Urinary bladder (tissue), 4 donors: ENCODE data around the gene NEAT1. TPM values are rescaled to one million over a fixed set of nuclear protein-coding genes. Genes with fewer than 3 reads are reported as not detected.

ENCODE experiments used
- DNase-seq: peaks from one replicate; pipeline ENCODE4 v3.0.0-alpha.2; 2015; ENCODE audit errors: extremely low spot score
- H3K27ac ChIP-seq: one replicate; pipeline ENCODE4 v1.5.1; 2013; ENCODE audit warnings: low read depth, mild to moderate bottlenecking, moderate library complexity
- H3K36me3 ChIP-seq: one replicate; pipeline ENCODE4 v1.6.1; 2013; ENCODE audit warnings: mild to moderate bottlenecking, moderate library complexity; ENCODE audit not compliant: insufficient read depth
- H3K4me1 ChIP-seq: one replicate; pipeline ENCODE4 v1.6.1; 2013; ENCODE audit warnings: mild to moderate bottlenecking, moderate library complexity; ENCODE audit not compliant: insufficient read depth
- H3K4me3 ChIP-seq: one replicate; pipeline ENCODE4 v1.5.1; 2013; ENCODE audit warnings: low read depth, low read length
- WGBS: extraction: QIAGEN DNeasy Blood & Tissue Kit; methylation state at CpG from one replicate; pipeline ENCODE4 v1.1.7; 2013; 5-methylcytosine and 5-hydroxymethylcytosine counted together
- polyA plus RNA-seq: library from polyadenylated mRNA; stranded (reverse); fragments of 200-250 nt; gene quantifications from one replicate; pipeline ENCODE4 v1.2.3, GENCODE V29; 2013
- total RNA-seq: library from RNA; depleted of rRNA; stranded (reverse); fragments of >200 nt; gene quantifications from one replicate; pipeline ENCODE4 v1.2.3, GENCODE V29; 2014
- donor health status: healthy with polysubstance abuse.
- donor health status: healthy.

NEAT1 gene
- total and polyA plus RNA-seq, 2 donors = 104 to 450 TPM

DNA sequence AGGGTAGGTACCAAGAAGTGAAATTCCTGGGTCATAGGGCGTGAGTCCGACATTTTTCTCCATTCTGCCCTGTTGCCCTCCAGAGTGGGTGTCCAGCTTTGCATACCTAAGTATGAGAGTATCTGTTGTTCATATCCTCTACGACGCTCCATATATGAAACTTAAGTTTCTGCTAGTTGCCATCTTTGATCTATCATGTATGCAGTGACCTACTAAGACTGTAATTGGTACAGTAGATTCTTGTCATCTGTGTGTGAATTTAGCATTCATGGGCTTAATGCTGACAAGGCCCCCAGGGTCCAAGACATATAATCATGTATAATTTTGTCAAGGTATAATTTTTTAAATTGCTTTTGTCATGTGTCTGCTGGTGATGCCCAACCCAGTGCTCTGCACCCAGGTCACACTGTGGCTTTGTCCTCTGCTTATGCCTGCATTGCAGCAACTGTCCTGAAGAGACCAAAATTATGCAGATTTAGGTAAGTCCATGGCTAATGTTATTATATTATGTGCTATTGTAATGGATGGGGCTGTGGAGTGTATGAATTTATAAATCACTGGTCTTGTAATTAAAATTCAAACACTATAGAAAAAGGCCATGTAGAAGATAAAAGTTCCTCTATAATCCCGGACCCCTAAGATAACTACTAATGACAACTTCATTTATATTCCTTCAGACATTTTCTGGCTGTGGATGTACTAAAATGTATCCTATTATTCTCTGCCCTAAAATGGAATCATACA, 12.2 kb downstream of the NEAT1 start:
- no peak overlapping the region for H3K4me3 ChIP-seq
- H3K4me1 ChIP-seq = no peaks in the 10 kb centered on the region
- no peak overlapping the region for H3K27ac ChIP-seq
- no peaks in the 10 kb centered on the region for H3K36me3 ChIP-seq
- 93% methylated on average over 5 of the region's 5 CpGs for WGBS
- no peak for DNase-seq

DNA sequence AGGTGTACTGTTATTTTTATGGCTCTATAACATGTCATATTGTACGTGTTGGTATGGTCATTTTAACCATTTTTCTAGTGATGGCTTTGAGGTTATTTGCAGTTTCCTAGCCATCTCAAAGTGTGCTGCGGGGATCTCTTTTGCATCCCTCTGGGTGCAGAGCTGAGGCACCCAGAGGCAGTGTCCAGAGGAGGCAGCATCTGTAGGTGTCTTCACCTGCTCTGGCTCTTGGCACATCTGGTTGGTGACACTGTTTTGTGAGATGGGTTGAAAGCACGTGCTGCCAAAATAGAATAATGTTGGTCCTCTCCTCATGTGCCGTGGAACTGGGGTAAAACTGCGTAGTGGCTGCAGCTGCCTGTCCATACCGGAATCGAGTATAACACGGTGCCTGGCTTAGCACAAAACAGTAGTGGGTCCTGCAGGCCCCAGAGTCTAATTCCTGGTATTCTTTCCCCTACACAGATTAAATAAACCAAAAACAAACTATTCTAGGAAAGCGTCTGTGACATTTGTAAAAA, 12.9 kb downstream of the NEAT1 start:
- no peaks in the 10 kb centered on the region for H3K36me3 ChIP-seq
- H3K4me3 ChIP-seq = no peak overlapping the region
- WGBS = 84% methylated on average over 9 of the region's 9 CpGs
- no peaks in the 10 kb centered on the region for H3K4me1 ChIP-seq
- no peak for DNase-seq
- no peak overlapping the region for H3K27ac ChIP-seq

DNA sequence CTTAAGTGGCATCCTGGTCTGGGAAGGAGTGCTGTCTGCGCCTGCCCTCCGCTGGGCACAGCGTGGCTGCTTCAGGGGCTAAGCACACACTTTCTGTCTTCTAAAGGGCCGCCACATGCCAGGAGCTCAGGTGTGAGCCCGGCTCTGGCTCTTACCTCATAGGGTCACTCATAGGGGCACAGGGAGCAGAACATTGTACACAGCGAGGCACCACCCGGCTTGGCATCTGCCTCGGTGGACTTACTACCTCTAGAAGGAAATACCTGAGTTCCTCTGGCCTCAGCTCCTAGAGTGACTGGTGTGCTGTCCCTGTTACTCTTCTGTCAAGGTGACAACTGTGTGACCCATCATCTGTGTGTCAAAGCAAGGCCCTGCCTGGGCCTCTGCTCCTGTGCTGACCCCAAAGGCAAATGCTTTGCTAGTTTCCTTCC, 13.4 kb downstream of the NEAT1 start:
- 82% methylated on average over 8 of the region's 8 CpGs for WGBS
- Histone ChIP-seq H3K4me1 (no peaks in the 10 kb centered on the region), H3K4me3 (no peak overlapping the region), H3K36me3 (no peaks in the 10 kb centered on the region), H3K27ac (no peak overlapping the region)
- no peak for DNase-seq

DNA sequence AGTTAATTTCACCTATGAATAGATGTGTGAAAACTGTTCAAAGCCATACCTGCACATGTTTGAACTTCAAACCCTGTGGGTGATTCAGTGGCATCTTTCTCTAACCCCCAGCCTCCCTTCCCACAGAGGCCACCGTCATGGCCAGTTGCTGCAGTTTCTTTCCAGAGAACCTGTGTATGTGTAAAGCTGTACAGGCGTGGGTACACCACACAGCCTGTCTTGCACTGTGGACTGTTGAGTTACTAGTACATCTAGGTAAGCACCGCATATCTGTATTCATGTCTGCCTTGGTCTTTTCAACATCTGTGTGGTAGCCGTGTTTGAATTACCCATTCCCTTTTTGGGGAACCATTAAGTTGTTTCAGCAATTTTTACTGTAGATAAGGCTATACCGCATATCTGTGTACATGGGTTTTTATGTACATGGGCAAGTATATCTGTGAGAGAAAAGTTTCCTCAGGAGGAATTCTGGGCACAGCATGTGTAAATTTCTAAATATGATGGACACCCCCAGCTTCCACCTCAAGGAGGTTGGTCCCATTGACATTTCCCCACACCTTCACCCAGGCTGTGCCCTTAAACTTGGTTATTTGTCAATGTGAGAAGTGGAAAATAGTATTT, 13.9 kb downstream of the NEAT1 start:
- no peaks in the 10 kb centered on the region for H3K4me1 ChIP-seq
- DNase-seq = no peak
- no peak overlapping the region for H3K27ac ChIP-seq
- H3K4me3 ChIP-seq = no peak overlapping the region
- no peaks in the 10 kb centered on the region for H3K36me3 ChIP-seq
- WGBS = 90% methylated on average over 5 of the region's 5 CpGs

DNA sequence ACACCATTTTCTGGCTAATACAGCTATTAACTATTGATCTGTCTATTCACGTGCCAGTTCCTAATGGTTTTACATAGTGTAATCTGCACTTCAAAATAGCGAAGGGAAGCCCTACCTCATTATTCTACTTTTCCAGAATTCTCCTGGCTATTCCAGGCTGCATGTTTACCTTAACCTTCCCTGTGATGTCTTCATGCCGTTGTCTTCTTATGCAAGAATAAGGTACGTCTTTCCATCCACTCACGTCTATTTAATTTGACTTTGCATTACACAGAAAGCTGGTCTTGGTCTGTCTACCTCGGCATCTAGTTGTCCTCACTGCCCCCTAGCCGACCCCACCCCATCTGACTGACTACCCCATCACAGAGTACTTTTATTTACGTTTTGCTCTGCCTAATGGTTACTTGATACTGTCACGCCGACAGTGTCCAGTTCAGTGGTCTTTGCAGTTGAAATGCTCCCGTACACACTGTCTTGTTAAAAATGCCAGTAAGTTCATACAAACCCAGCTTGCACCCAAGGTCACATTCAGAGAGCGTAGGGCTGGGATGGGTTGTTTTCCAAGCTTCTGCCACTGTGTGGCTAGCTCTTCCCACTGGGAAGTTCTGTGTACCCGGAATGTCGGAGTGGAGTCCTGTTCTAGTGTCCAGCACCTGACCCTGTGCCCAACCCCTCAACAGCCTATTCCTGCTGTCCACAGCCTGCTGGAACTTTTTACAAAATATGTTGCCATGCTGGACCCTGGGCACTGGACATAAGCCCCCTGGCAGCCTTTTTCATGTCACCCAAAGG, 15.0 kb downstream of the NEAT1 start:
- WGBS = 78% methylated on average over 14 of the region's 14 CpGs
- Histone ChIP-seq H3K4me3 (no peak overlapping the region), H3K36me3 (no peaks in the 10 kb centered on the region), H3K27ac (no peak overlapping the region), H3K4me1 (no peaks in the 10 kb centered on the region)
- no peak for DNase-seq

DNA sequence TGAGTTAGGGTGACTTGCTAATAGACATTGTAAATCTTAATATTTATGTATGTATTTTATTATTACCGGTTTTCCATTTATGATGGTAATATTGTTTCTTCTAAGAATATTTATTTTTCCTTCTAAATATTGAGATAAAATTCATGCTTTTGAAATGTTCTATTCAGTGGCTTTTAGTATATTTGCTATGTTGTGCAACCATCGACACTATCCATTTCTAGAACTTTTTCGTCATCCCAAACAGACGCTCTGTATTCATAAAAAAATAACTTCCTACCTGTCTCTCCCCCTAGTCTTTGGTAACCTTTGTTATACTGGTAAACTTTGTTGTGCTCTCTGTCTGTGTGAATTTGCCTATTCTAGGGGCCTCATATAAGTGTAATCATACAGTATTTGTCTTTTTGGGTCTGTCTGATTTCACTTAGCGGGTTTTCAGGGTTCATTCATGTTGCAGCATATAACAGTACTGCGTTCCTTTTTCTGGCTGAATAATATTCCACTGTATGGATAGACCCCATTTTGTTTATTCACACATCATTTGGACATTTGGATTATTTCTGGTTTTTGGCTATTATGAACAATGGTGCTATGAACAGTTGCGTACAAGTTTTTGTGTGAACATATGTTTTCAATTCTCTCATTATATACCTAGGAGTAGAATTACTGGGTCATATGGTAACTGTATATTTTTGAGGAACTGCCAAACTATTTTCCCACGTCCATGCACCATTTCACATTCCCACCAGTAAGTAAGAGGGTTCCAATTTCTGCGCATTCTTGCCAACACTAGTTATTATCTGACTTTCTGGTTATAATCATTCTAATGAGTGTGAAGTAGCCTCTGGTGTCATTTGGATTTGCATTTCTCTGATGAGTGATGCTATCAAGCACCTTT, 15.9 kb downstream of the NEAT1 start:
- no peaks in the 10 kb centered on the region for H3K36me3 ChIP-seq
- H3K4me1 ChIP-seq = no peaks in the 10 kb centered on the region
- H3K27ac ChIP-seq = no peak overlapping the region
- no peak overlapping the region for H3K4me3 ChIP-seq
- WGBS = 91% methylated on average over 9 of the region's 9 CpGs
- no peak for DNase-seq

DNA sequence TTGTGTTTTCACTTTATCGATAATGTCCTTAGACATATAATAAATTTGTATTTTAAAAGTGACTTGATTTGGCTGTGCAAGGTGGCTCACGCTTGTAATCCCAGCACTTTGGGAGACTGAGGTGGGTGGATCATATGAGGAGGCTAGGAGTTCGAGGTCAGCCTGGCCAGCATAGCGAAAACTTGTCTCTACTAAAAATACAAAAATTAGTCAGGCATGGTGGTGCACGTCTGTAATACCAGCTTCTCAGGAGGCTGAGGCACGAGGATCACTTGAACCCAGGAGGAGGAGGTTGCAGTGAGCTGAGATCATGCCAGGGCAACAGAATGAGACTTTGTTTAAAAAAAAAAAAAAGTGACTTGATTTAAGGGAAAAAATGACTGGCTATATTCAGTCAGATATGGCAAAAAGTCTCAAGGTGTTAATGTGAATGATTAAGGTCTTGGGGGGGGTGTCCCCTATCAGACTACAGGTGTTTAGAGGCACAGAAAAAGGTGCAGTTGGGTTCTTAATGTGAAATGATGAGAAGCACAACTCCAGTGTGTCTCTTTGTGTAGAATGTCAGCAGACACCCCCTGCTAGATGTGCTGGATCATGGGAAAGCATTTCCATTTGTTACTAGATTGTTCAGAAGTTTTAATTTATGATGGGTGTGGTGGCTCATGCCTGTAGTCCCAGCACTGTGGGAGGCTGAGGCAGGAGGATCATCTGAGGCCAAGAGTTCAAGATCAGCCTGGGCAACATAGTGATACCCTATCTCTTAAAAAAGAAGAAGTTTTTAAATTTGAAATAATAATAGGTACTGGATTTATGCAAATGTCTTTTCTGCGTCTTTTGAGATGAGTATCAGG, 17.0 kb downstream of the NEAT1 start:
- Histone ChIP-seq H3K4me1 (no peaks in the 10 kb centered on the region), H3K27ac (no peak overlapping the region), H3K36me3 (peaks cover 3% of the 10 kb centered on the region), H3K4me3 (no peak overlapping the region)
- DNase-seq = no peak
- 91% methylated on average over 7 of the region's 7 CpGs for WGBS

DNA sequence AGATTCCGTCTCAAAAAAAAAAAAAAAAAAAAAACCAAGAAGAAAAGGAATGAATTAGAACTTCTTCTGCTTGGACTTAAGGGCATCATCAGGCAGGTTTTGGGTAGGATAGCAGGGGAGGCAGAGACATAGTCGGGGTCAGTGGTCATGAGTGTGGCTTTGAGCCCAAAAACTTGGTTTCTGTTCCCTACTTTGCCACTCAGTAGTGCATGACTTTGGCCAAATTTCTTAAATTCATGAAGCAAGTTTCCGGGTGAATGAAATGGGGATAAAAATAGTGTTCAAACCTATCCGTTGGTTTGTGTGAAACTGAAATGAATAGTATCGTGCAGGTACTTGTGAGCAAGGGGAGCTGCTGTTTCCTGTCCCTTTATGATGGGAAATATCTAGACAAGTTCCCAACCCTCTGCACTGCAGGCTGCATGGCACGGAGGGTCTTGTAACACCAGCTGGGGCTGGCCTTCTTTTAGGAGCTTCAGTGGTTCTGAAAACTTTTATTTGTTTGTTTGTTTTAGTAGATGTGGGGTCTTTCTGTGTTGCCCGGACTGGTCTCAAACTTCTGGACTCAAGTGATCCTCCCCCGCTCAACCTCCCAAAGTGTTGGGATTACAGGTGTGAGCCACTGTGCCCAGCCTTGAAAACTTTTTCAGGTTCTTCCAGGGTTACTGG, 18.4 kb downstream of the NEAT1 start:
- Histone ChIP-seq H3K4me3 (no peak overlapping the region), H3K27ac (no peak overlapping the region), H3K36me3 (peaks cover 4% of the 10 kb centered on the region), H3K4me1 (no peaks in the 10 kb centered on the region)
- no peak for DNase-seq
- WGBS = 83% methylated on average over 8 of the region's 8 CpGs

DNA sequence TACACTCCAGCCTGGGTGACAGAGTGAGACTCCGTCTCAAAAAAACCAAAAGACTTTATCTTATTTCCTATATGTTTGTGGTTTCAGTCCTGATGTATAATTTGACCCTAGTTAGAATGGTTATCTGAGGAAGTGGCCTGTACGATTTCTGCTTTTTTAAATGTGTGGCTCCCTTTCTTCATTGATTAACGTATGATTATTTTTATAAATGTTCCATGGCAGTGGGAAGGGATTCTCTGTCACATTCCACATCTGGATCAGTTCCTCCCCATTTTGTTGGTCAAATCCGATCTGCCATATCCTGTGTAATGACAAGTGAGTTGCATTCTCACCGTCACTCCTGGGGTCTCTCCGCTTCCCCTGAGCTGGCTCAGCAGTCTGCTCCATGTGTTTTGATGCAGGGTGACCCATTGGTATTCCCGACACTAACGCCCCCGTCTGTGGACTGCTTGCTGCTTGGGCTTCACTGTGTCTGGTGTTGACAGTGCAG, 20.3 kb downstream of the NEAT1 start:
- WGBS = 69% methylated on average over 9 of the region's 9 CpGs
- no peaks in the 10 kb centered on the region for H3K4me1 ChIP-seq
- H3K4me3 ChIP-seq = no peak overlapping the region
- no peak overlapping the region for H3K27ac ChIP-seq
- DNase-seq = no peak
- H3K36me3 ChIP-seq = peaks cover 4% of the 10 kb centered on the region

DNA sequence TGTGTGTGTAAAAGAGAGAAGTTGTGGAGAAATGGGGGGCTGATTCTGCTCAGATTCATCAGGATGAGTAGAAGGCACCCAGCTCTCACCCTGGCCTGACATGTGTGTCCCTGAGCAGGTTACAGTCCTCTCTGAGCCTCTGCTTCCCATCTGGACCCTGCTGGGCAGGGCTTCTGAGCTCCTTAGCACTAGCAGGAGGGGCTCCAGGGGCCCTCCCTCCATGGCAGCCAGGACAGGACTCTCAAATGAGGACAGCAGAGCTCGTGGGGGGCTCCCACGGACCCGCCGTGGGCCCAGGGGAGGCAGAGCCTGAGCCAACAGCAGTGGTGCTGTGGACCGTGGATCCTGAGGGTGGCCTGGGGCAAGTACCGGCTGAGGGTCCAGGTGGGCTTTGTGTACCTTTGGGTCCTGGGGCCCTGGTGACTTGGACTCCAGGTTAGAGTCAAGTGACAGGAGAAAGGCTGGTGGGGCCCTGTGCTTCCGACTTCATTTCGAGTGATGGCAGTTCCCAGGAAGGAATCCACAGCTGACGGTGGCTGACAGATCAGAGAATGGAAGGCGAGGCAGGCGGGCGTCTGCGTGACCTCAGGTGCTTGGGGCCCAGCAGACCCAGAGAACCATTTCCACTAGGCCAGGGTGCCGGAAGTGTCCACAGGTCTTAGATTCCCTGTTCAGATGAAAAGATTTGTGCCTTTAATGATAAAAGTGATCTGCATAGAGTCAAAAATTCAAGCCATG, 21.9 kb downstream of the NEAT1 start:
- H3K27ac ChIP-seq = no peak overlapping the region
- H3K36me3 ChIP-seq = peaks cover 4% of the 10 kb centered on the region
- WGBS = 86% methylated on average over 14 of the region's 14 CpGs
- no peak for DNase-seq
- H3K4me1 ChIP-seq = no peaks in the 10 kb centered on the region
- no peak overlapping the region for H3K4me3 ChIP-seq

DNA sequence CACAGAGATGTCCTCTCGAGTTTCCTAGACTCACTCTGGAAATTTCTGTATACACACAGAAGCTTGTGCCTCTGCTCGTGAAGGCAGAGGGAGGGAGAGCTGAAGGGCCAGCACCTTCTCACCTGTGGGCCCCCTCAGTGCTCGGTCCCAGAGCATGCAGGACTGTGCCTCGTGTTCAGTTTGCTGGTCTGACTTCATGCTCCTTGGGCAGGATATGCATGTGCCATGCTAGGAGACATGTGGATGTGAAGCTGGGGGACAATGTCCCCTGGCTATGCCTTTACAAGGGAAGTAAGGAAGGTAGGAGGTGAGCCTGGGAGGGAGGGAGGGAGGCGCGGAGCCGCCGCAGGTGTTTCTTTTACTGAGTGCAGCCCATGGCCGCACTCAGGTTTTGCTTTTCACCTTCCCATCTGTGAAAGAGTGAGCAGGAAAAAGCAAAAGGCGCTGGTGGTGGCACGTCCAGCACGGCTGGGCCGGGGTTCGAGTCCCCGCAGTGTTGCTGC, 22.6 kb downstream of the NEAT1 start:
- WGBS = 89% methylated on average over 15 of the region's 15 CpGs
- H3K4me1 ChIP-seq = no peaks in the 10 kb centered on the region
- no peak for DNase-seq
- H3K27ac ChIP-seq = no peak overlapping the region
- peaks cover 4% of the 10 kb centered on the region for H3K36me3 ChIP-seq
- no peak overlapping the region for H3K4me3 ChIP-seq
